H9 (cell line): ENCODE measurements around the gene METAP2. TPM values are rescaled to one million over a fixed set of nuclear protein-coding genes. Genes with fewer than 3 reads are reported as not detected.

ENCODE experiments used
- DNase-seq: peaks from one replicate; pipeline ENCODE4 v3.0.0-alpha.2; 2017
- H2AFZ ChIP-seq: one replicate; pipeline ENCODE4 v1.6.1; 2013; ENCODE audit warnings: mild to moderate bottlenecking, low read length, control low read depth, moderate library complexity
- H2AK5ac ChIP-seq: 2 replicates; pipeline ENCODE4 v1.6.1; 2013; ENCODE audit warnings: low read length, control low read depth, mixed read lengths; ENCODE audit not compliant: insufficient read length
- H2BK120ac ChIP-seq: one replicate; pipeline ENCODE4 v1.6.1; 2013; ENCODE audit warnings: low read depth, mild to moderate bottlenecking, low read length, control low read depth, inconsistent platforms; ENCODE audit not compliant: poor library complexity, severe bottlenecking
- H2BK12ac ChIP-seq: 2 replicates; pipeline ENCODE4 v1.6.1; 2013; ENCODE audit warnings: low read length, control low read depth, mixed read lengths, low read depth; ENCODE audit not compliant: insufficient read length
- H2BK15ac ChIP-seq: 2 replicates; pipeline ENCODE4 v1.6.1; 2013; ENCODE audit warnings: low read depth, low read length, control low read depth
- H2BK20ac ChIP-seq: one replicate; pipeline ENCODE4 v1.6.1; 2013; ENCODE audit warnings: low read depth, mild to moderate bottlenecking, low read length, control low read depth, inconsistent platforms; ENCODE audit not compliant: poor library complexity, severe bottlenecking
- H2BK5ac ChIP-seq: 2 replicates; pipeline ENCODE4 v1.6.1; 2013; ENCODE audit warnings: low read length, control low read depth, mixed read lengths; ENCODE audit not compliant: insufficient read length
- H3K14ac ChIP-seq: 2 replicates; pipeline ENCODE4 v1.6.1; 2013; ENCODE audit warnings: low read length, control low read depth; ENCODE audit not compliant: insufficient read depth
- H3K18ac ChIP-seq: 2 replicates; pipeline ENCODE4 v1.6.1; 2013; ENCODE audit warnings: low read depth, mild to moderate bottlenecking, mixed read lengths, low read length, control low read depth; ENCODE audit not compliant: insufficient read length
- H3K23ac ChIP-seq: 2 replicates; pipeline ENCODE4 v1.6.1; 2013; ENCODE audit warnings: low read length, control low read depth, mixed read lengths, low read depth; ENCODE audit not compliant: insufficient read length
- H3K23me2 ChIP-seq: 2 replicates; pipeline ENCODE4 v1.6.1; 2013; ENCODE audit warnings: low read depth, mild to moderate bottlenecking, mixed read lengths, low read length, control low read depth; ENCODE audit not compliant: insufficient read length, poor library complexity, severe bottlenecking
- H3K27ac ChIP-seq: 2 replicates; pipeline ENCODE4 v1.5.1; 2013; ENCODE audit warnings: low read length, control low read depth, mixed read lengths, low read depth; ENCODE audit not compliant: insufficient read length
- H3K27me3 ChIP-seq: 2 replicates; pipeline ENCODE4 v1.6.1; 2013; ENCODE audit warnings: low read length, control low read depth, inconsistent platforms; ENCODE audit not compliant: insufficient read depth
- H3K4ac ChIP-seq: 2 replicates; pipeline ENCODE4 v1.6.1; 2013; ENCODE audit warnings: low read depth, mild to moderate bottlenecking, control low read depth, inconsistent platforms, low read length, moderate library complexity
- H3K4me1 ChIP-seq: 2 replicates; pipeline ENCODE4 v1.6.1; 2013; ENCODE audit warnings: low read length, control low read depth, inconsistent platforms; ENCODE audit not compliant: insufficient read depth
- H3K4me2 ChIP-seq: 2 replicates; pipeline ENCODE4 v1.6.1; 2013; ENCODE audit warnings: low read length, control low read depth, mixed read lengths; ENCODE audit not compliant: insufficient read length, insufficient read depth
- H3K56ac ChIP-seq: 2 replicates; pipeline ENCODE4 v1.6.1; 2013; ENCODE audit warnings: low read depth, mild to moderate bottlenecking, mixed read lengths, low read length, control low read depth; ENCODE audit not compliant: insufficient read length
- H3K79me1 ChIP-seq: 2 replicates; pipeline ENCODE4 v1.6.1; 2013; ENCODE audit warnings: low read depth, mild to moderate bottlenecking, moderate library complexity, low read length, control low read depth, inconsistent platforms; ENCODE audit not compliant: insufficient read depth, poor library complexity, severe bottlenecking
- H3K79me2 ChIP-seq: 2 replicates; pipeline ENCODE4 v1.6.1; 2013; ENCODE audit warnings: low read length, control low read depth, inconsistent platforms; ENCODE audit not compliant: insufficient read depth
- H3K9ac ChIP-seq: 2 replicates; pipeline ENCODE4 v1.6.1; 2013; ENCODE audit warnings: low read length, control low read depth, mixed read lengths; ENCODE audit not compliant: insufficient read length; ENCODE audit errors: extremely low read depth
- H3K9me3 ChIP-seq: one replicate; pipeline ENCODE4 v1.6.1; 2013; ENCODE audit warnings: low read depth, low read length, inconsistent platforms; ENCODE audit not compliant: control insufficient read depth
- H3T11ph ChIP-seq: one replicate; pipeline ENCODE4 v1.6.1; 2013; ENCODE audit warnings: mild to moderate bottlenecking, low read length, control low read depth, inconsistent platforms
- H4K20me1 ChIP-seq: one replicate; pipeline ENCODE4 v1.6.1; 2013; ENCODE audit not compliant: control insufficient read depth, insufficient read length, insufficient read depth
- H4K5ac ChIP-seq: 2 replicates; pipeline ENCODE4 v1.6.1; 2013; ENCODE audit warnings: low read depth, mild to moderate bottlenecking, mixed read lengths, low read length, control low read depth; ENCODE audit not compliant: insufficient read length
- H4K8ac ChIP-seq: replicated peaks from 2 replicates; pipeline ENCODE4 v1.6.1; 2013; ENCODE audit warnings: low read length, control low read depth, mixed read lengths, low read depth; ENCODE audit not compliant: insufficient read length
- H4K91ac ChIP-seq: 2 replicates; pipeline ENCODE4 v1.6.1; 2013; ENCODE audit warnings: low read depth, mild to moderate bottlenecking, moderate library complexity, mixed read lengths, low read length, control low read depth; ENCODE audit not compliant: insufficient read length
- H3K27ac Mint-ChIP-seq, 3 experiments: 2 replicates in 2 of 3; 3 replicates in 1 of 3; pipeline ENCODE4 v1.8.0; 2020 to 2021; ENCODE audit warnings: mixed read lengths in 3 of 3, mild to moderate bottlenecking in 1 of 3, moderate library complexity in 1 of 3
- H3K27me3 Mint-ChIP-seq: 2 replicates; pipeline ENCODE4 v1.8.0; 2021; ENCODE audit warnings: low read depth, mild to moderate bottlenecking, moderate library complexity, mixed read lengths
- H3K36me3 Mint-ChIP-seq, 3 experiments: 2 replicates in 2 of 3; 3 replicates in 1 of 3; pipeline ENCODE4 v1.8.0; 2020 to 2021; ENCODE audit warnings: low read depth in 3 of 3, mixed read lengths in 3 of 3; ENCODE audit not compliant: insufficient read depth in 1 of 3
- H3K4me1 Mint-ChIP-seq, 2 experiments: 2 replicates each; pipeline ENCODE4 v1.8.0; 2020; ENCODE audit warnings: mixed read lengths in 2 of 2
- H3K4me3 Mint-ChIP-seq, 2 experiments: 2 replicates in 1 of 2; 3 replicates in 1 of 2; pipeline ENCODE4 v1.8.0; 2020 to 2021; ENCODE audit warnings: mild to moderate bottlenecking in 2 of 2, mixed read lengths in 2 of 2, moderate library complexity in 1 of 2
- H3K9me3 Mint-ChIP-seq, 2 experiments: 2 replicates in 1 of 2; 3 replicates in 1 of 2; pipeline ENCODE4 v1.8.0; 2020; ENCODE audit warnings: mild to moderate bottlenecking in 2 of 2, mixed read lengths in 2 of 2, moderate library complexity in 1 of 2
- CTCF ChIP-seq: fragments of 200-600 bp; sonication (generic); conservative IDR thresholded peaks from 3 replicates; pipeline ENCODE4 v1.8.0; 2021; ENCODE audit warnings: antibody characterized with exemption, mild to moderate bottlenecking
- total RNA-seq: library from RNA; stranded (reverse); gene quantifications from 2 replicates; pipeline ENCODE4 v1.2.1, GENCODE V29; 2021

Gene METAP2
- total RNA-seq, 1 experiment from 2014 or later, result 140 TPM

- H3K4me2 ChIP-seq, result no peak overlapping the region
- H2BK20ac ChIP-seq, result no peak overlapping the region
- no peak overlapping the region for H3K27ac ChIP-seq
- no peak overlapping the region for H2BK12ac ChIP-seq
- no peaks in the 10 kb centered on the region for H3K27me3 ChIP-seq
- no peak overlapping the region for H2BK5ac ChIP-seq
- no peak overlapping the region for H3K4me3 Mint-ChIP-seq
- no peak overlapping the region for H3K9ac ChIP-seq
- H3K79me1 ChIP-seq, result no peaks in the 10 kb centered on the region
- H3K9me3 ChIP-seq, result no peaks in the 10 kb centered on the region
- DNase-seq, result no peak
- H3K56ac ChIP-seq, result no peak overlapping the region
- H3K18ac ChIP-seq, result no peak overlapping the region
- H3K14ac ChIP-seq, result no peak overlapping the region
- H4K91ac ChIP-seq, result no peak overlapping the region
- H3K79me2 ChIP-seq, result no peaks in the 10 kb centered on the region; the same call in 1 of the 2 replicates
- H3K4me1 ChIP-seq, result no peaks in the 10 kb centered on the region
- H4K20me1 ChIP-seq, result no peaks in the 10 kb centered on the region
- TF ChIP-seq CTCF, result no peak
- H3K27ac Mint-ChIP-seq, result peak overlapping the region in 1 of 3 experiments; percentile 24; a peak in 1 of 7 replicates
- H3K27me3 Mint-ChIP-seq, result no peaks in the 10 kb centered on the region
- H3K4ac ChIP-seq, result no peak overlapping the region
- no peak overlapping the region for H2AK5ac ChIP-seq
- no peaks in the 10 kb centered on the region for H3K9me3 Mint-ChIP-seq
- H3K23ac ChIP-seq, result no peak overlapping the region
- no peak overlapping the region for H2BK15ac ChIP-seq
- no peak overlapping the region for H3T11ph ChIP-seq
- H2BK120ac ChIP-seq, result no peak overlapping the region
- no peak overlapping the region for H2AFZ ChIP-seq
- peaks cover 38 to 84% (median 56%) of the 10 kb centered on the region in 3 experiments for H3K36me3 Mint-ChIP-seq
- no peak overlapping the region for H4K8ac ChIP-seq
- H3K4me1 Mint-ChIP-seq, result no peaks in the 10 kb centered on the region
- H3K23me2 ChIP-seq, result no peaks in the 10 kb centered on the region
- H4K5ac ChIP-seq, result no peak overlapping the region
Observed at GRCh38 chr12:95517246-95517645, 43.3 kb downstream of the METAP2 start.
